Stimulated activated CD8-positive, alpha-beta memory T cell treated with anti-CD3 and anti-CD28 coated beads, Interleukin-7, amount 100 ng/mL, for 1 hour (primary cell): ENCODE data around the gene PAMR1.

Experiments used
- DNase-seq, 2 donors: peaks; one replicate each; pipeline ENCODE4 v3.0.0-alpha.2; 2020; ENCODE audit warnings: low read depth in 2 of 2

The PAMR1 gene

DNA sequence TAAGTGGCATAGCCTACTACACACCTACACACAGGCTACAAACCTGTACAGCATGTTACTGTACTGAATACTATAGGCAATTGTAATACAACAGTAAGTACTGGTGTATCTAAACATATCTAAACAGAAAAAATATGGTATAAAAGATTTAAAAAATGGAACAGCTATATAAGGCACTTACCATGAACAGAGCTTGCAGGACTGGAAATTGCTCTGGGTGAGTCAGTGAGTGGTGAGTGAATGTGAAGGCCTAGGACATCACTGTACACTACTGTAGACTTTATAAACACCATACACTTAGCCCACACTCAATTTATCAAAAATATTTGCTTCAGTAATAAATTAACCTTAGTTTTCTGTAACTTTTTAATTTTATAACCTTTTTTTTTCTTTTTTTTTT, 24.7 kb downstream of the PAMR1 start:
- no peak for DNase-seq

DNA sequence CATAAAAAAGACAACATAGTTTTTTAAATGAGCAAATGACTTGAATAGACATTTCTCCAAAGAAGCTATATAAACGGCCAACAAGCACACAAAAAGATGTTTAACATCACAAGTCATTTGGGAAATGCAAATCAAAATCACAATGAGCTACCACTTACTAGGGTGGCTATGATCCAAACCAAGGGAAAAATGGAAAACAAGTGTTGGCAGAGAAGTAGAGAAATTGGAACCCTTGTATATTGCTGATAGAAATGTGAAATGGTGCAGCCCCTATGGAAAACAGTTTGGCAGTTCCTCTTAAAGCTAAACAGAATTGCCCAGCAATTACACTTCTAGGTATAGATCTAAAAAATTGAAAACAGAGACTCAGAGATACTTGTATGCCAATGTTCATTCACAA, 29.0 kb downstream of the PAMR1 start:
- DNase-seq = no peak

DNA sequence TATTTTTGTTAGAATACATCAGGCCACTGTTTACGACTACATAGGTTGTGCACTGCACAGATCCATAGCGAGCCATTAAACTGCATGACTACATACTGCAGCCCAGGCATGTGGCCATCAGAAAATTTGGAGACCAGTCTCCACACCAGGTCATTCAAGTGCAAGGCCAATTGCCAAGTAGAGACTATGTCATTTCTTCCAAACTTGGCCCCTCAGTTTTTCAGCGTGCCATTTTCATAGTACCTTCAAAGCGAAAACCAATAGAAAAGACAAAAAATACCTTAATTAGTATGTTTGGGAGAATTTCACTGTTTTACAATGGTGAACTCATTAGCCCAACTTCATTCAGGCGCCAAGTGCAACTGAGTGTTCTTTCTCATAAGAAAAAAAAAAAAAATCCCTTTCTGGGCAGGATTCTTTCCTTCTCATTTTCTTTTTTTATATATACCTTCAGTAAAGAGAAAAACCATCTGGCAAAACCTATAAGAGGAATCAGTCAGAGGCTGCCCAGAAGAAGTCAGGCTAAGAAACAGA, 30.4 kb downstream of the PAMR1 start:
- DNase-seq = no peak

DNA sequence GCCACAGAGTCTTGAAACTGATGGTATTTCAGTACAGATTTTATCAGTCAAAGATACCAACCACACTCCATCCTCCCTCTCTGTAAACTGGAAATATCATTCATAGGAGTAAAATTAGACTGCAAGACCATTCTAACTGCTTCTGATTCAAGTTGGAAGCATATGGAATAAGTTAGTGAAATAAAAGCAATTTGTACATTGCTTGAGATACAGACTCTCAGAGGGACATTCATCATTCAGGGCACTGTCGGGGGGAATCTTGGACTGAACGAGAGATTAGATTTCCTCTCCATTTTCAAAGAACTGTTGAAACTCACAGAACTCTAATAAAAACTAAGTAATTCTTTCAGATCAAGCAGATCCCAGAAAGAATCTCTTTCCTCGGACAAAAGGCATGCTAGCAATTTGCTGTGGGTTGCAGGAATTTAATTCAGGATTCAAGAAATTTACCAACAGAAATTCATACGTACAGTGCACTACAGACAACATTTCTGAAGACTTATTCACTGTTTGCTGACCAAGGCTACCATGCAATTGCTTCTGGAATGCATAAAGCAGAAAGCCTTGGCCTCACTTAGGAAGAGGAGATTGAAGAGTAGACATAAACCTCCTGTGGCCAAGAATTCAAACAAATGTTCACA, 34.1 kb downstream of the PAMR1 start:
- DNase-seq = no peak

DNA sequence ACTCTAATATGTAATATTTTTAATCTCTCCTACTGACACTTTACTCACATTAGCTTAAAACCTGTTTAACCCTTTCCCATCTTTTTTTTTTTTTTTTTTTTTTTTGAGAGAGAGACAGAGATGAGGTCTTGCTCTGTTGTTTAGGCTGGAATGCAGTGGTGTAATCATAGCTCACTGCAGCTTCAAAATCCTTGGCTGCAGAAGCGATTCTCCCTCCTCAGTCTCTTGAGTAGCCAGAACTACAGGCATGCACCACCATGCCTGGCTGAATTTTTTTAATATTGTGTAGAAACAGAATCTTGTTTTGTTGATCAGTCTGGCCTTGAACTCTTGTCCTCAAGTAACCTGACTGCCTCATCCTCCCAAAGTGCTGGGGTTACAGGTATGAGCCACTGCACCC, 37.3 kb downstream of the PAMR1 start:
- no peak for DNase-seq

DNA sequence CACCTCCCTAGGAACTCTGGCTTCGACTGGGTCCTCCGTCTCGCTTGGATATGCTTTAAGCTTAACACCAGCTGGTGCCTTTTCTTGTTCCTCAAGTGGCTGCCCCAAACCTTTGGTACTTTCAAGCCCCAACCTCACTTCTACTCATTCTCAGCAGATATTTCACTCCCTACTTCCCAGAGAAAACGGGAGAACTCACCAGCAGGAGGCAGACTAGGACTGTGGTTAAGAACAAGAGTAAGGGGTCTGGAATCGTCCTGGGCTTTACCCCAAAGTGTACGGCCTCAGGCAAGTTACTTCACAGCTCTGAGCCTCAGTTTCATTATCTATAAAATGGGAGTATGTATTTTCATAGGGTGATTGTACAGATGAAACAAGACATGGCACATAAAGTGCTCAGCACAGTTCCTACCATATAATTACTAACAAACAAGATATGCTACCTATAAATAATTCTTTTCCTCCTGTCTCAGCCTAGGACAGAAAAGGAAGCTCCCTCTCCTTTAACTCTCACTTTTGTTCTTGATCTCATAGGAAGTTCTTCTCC, 37.8 kb downstream of the PAMR1 start:
- no peak for DNase-seq

DNA sequence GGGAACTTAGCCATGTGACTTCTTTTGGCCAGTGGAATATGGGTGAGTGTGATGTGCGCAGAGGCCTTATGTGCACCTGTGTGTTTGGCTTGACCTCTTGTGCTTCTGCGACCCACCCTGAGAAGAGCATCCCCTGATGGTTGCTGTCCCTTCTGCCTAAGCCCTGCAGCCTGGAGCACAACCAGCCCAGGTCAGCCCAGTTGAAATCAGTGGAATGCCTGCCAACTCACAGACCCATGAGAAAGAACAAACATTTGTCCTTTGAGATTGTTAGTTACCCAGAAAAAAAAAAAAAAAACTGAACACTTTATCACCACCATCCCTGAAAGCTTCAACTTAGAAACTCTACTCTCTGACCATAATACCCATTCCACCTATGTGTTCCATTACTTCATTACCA, 38.5 kb downstream of the PAMR1 start:
- no peak for DNase-seq

DNA sequence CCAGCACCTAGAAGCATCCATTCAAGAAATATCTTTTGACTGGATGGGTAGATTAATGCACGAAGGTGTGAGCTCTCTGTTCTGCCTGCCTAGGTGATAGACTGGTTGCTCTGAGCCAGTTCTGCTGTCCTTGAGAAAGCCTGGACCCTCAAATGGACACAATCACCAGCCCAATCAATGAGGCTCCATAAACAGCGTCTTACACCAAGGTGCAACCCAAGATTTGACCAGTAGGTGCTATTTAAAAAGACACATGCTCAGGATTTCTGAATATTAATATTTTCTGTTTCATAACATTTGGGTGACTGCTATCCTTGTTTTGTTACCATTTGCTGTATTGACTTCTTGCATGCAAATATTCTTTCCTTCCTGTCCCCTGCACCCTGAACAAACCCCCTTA, 39.0 kb downstream of the PAMR1 start:
- DNase-seq = no peak

DNA sequence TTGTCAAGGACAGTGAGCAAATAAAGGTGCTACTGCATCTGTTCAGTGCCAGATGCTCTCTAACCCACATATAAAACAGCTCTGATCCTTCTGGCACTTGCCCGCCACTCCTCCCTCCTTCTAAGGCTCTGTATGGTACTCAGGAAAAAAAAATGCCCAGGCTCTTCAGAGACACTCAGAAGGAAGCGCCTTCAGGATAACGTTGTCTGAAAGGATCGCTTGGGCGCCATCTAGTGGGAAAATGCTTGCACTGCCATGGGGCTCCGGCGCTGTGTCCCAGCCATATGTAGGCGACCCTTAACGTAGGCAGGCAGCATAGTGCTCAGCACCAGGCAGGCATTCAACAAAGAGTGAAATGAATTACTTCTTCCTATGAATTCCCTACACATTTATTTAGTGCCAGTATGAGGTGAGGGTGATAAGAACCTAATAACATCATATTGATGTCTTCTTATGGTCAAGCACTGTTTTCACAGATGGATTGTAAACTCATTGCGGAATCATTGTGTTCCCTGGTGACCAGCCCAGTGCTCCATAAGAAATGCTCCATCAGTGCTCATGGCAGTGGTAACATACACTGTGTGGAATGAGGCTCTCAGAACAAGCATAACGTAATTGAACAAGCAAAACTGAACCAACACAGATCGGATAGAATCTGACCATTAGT, 39.6 kb downstream of the PAMR1 start:
- DNase-seq = peak; percentile 46 to 47

DNA sequence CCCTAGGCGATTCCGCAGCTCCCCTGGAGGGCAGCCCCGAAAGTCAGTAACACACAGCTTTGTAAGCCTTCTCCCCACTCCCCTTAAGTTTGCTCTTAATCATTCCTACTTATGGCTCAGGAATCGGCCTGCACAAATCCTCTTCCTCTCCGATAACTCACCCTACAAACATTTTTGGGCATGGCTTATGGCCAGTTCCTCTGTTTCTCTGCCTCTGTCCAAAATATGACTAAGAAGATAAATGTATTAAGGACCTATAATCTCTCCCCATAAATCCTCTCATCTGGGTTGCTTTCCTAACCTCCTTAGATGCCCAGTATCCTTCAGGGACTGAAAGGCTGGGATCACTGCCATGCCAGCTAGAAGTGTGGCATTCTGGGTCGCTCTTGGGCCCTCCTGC, 41.0 kb downstream of the PAMR1 start:
- DNase-seq = no peak

DNA sequence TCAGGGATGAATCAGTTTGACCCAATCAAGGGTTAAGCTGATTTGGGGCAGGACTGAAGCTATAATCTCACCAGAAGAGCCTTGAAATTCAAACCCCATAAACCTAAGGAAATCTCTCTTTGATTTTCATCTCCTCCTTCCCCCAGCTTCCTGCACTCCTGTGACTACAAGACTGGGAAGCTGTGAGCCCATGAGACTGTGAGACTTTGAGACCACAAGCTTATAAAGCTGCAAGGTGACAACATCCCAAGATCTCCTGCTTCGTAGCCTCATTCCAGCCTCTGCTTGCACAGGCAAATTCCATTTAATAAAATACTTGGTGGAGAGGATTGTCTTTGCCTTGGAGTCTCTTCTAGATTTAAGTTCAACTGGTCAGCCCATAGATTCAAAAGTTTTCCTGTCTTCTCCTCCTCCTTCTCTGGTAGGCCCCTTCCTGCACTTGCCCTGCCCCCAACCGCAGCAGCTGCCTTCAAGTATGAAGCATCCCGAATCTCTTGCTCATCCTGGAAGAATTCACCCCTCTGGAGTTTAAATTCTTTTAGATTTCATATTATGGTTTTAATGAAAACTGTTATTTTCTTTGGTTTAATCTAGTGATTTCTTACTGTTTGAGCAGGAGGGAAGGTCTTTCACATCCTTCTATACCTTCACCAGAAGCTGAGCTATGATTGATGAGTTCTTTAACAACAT, 42.1 kb downstream of the PAMR1 start:
- DNase-seq = no peak

DNA sequence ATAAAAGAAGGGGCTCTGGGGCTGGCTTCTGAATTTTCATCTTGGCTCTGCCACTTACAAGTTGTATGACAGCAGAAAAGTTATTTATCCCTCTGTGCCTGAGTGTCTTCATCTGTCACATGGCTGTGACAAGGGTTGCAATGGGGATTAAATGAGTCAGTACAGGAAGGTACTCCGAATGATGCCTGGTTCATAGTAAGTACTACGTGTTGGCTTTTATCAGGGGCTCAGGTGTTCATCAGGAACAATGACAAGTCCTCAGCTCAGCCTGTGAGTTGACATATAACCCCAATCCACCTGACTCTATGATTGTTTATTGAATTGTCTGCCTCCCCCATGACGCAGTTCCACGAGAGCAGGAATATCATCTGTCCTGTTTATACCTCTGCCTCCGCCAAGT, 45.7 kb downstream of the PAMR1 start:
- no peak for DNase-seq

DNA sequence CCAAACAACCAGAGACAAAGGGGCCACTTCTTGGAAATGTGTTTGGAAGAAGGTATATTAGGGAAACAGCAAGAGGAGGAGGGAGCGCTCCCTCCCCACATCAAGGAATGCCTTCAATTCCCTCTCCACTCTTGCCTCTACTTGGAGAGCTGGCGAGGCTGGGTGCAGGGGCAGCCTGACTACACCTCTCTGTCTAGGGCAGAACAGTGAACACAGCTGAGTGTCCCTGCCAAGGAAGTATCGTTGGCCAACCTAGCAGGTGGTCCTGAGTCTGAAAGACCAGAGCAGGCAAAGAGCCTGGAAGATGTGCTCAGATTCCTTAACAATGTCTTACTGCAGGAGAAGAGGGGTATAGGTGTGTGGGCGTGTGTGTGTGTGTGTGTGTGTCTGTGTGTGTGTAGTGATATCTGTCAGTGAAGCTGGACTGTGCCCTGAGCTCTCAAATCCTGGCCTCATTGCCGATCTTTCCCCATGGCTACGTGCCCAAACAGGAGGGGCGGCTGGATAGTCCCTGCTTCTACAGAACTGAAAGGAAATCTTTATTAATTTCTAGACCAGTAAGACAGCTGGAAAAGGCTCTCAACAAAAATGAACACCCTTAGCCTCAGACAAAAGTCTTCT, 46.8 kb downstream of the PAMR1 start:
- no peak for DNase-seq

DNA sequence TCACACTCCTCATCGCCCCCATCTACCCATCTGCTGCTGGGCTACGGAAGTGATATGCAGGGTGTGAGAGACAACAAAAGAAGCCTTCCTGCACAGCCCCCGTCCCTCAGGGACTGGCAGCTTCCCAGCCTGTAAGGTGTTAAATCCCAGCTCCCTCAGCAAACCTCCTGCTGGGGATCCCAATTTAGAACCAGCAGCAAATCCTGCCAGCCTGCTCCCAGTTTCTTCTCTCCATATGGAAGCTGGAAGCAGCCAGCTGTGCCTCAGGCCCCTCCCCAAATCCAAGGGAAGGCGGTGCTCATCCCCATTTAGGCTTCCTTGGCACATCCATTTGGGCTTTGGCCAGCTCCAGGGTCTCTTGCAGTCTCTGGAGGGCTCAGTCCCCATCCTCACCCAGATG, 47.5 kb downstream of the PAMR1 start:
- DNase-seq = no peak

DNA sequence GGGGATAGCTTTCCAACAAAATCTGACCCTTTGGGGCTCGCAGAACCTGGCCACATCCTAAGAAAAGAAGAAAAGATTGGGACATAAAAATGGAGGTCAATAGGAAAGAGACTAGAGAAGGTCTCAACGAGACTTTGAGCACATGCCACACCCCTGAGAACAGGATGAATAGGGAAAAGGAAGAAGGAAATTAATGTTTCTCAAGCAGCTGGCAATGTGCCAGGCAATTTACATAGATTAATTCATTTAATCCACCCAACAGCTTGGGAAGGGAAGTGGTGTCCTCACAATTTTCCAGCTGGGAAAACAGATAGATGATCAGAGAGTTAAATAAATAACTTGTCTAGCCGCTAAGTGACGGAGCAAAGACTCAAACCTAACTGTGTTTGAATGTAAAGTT, 50.7 kb downstream of the PAMR1 start:
- DNase-seq = no peak

DNA sequence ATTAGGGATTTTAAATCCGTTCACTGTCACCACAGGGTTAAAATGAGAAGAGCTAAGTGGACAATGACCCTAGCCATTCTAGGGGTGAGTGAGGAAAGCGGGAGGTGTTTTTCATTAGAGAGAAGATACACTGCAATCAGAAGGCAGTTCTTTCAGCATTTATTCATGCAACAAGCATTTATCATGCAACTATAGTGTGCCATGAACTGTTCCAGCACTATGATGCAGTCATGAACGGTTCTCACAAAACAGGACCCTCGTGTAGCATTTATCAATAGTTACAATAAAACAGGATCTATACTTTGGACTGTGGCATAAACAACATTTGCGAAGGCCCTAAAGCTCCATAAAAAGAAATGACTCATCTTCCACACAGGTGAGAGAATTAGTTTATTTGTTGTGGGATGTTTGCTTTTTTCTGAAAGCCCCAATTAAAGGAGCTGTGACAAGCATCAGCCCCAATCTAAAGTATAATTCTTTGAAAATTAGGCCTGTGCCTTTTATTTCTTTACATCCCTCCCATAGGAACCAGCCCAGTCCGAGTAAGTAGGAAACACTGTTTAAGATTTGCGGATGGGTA, 51.5 kb downstream of the PAMR1 start:
- DNase-seq = no peak

DNA sequence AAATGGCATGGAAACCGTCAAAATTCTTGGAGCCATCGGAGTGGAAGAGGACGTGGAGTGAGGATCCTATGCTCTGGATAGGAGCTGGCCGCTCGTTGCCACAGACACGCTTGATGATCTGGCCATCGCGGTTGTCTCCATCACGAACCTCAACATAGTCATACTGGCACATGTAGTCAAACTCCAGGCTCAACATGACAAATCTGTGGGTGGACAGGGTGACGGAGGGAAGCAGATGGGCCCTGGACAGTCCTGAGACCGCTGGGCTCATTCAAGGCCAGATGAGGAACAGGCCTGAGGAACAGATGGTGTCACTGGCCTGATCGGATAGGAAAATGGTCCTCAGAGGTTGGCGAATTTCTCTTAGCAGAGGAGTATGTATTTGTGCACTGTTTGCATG, 54.8 kb downstream of the PAMR1 start:
- DNase-seq = no peak

DNA sequence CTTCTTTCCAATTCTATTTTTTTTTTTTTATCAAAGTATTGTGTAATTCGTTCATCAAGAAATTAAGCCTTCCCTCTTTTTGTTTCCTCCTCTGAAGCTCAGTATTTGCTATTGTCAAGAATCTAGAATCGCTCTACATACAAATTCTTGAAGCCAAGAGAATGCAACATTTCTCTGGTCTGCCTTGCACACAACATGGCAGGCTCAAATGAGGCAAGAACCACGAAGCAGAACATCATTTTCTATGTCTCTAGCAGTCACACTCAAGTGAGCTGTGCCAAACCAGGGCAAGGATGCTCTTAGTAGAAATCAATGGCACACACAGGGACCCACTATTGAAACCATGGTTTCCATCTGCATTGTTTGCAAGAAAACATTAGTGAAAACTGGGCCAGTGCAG, 59.4 kb downstream of the PAMR1 start:
- no peak for DNase-seq

DNA sequence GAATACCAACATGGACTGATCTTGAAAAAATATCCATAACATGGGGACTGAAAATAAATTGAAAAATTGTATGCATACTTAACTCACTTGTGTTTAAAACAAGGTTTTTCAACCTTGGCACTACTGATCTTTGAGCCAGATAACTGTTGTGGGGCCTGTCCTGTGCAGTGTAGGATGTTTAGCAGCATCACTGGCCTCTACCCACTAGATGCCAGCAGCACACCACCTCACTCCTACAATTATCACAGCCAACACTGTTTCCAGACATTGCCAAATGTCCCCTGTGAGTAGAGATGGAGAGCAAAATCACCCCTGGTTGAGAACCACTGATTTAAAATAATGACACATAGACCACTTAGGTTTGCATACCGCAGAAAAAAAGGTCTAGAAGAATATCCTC, 61.1 kb downstream of the PAMR1 start:
- no peak for DNase-seq

DNA sequence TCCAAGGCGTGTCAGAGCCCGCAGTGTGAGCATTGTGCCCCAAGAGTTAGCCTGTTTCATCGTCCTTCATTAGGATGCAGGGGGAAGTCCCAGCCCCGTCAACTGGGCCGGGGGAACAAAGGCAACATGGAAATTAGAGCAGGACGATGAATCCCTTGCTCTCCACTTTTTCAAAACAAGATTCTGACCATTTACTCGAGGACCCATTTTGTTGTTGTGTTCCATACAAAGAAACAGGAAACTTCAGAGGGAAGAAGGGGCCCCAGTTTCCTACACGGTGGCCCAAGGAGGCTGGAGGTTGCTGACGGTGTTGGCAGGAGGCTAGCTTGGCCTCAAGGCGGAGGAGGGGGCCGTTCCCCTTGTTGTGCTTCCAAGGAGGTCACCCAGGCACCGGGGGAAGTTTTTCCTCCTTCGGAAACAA, 62.1 kb downstream of the PAMR1 start:
- DNase-seq = no peak

DNA sequence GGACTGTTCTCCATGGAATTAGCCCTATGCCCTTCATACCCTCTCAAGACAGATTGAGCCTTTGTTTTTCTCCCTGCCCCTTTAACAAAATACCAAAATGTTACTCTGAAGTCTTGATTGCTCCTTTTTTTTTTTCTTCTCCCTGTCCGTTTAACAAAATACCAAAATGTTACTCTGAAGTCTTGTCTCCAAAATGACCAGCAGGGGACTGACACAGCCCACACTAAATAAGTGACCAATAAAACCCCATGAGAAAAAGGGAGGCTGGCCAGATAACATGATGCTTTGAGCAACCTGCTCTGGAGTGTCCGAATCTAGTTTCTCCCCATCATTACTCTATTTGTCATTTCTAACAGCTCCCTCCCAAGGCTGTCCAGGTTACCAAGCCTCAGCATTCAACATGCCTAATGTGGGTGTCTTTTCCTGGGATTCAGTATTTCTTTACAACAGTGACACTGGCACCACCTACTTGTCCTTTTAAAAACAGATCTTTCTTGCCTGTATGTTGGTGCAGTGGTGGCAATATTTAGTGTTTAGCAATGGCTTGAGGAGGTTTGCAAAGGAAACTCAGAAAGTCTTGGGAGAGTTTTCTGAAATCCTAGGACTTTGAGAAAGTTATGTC, 63.4 kb downstream of the PAMR1 start:
- DNase-seq = no peak

DNA sequence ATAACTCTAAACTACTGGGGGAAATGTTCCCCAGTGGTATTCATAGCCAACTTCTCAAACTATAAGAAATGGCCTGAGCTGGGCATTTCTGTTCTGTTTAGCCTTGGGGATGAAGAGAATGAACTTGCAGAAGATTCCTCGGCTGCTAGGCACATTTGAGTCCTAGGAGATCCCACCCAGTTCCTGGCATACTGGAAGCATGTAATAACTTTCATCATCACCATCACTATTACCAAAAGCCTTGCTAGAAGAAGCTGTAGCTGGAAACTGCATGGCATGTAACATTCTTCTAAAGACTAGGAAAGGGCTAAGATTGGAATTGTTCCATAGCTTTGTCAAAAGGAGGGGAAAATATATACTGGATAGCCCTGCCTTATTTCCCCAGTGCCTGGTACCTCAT, 65.9 kb downstream of the PAMR1 start:
- DNase-seq = no peak
